NOMO-1 treated with DMSO at 0.1 percent for 48 hours (cell line): Measurements from ENCODE around the gene ATP10B.

Experiments
- DNase-seq: peaks from one replicate; lab custom pipeline; 2025; ENCODE audit not compliant: unreplicated experiment; lab: John Stamatoyannopoulos, UW

The ATP10B gene

GRCh38 chr5:160556846-160557245, 295.2 kb downstream of the ATP10B start:
- DNase-seq, result no peak

GRCh38 chr5:160555971-160556631, 295.9 kb downstream of the ATP10B start:
- no peak for DNase-seq

- DNase-seq, result no peak
These were observed 296.4 kb downstream of the ATP10B start for GRCh38 chr5:160555581-160555970.

- no peak for DNase-seq
These were observed 301.9 kb downstream of the ATP10B start for GRCh38 chr5:160550075-160550474.

- DNase-seq, result no peak
These were observed 302.9 kb downstream of the ATP10B start for GRCh38 chr5:160548949-160549645.

GRCh38 chr5:160547872-160548271, 304.1 kb downstream of the ATP10B start:
- no peak for DNase-seq

GRCh38 chr5:160547061-160547460, 304.9 kb downstream of the ATP10B start:
- DNase-seq, result no peak

GRCh38 chr5:160545832-160546231, 306.2 kb downstream of the ATP10B start:
- no peak for DNase-seq

- no peak for DNase-seq
These were observed 308.6 kb downstream of the ATP10B start for GRCh38 chr5:160543395-160543794.

- DNase-seq, result no peak
These were observed 309.2 kb downstream of the ATP10B start for GRCh38 chr5:160542840-160543239.

GRCh38 chr5:160542281-160542680, 309.7 kb downstream of the ATP10B start:
- DNase-seq, result no peak

GRCh38 chr5:160539431-160539830, 312.6 kb downstream of the ATP10B start:
- no peak for DNase-seq

GRCh38 chr5:160537940-160538339, 314.1 kb downstream of the ATP10B start:
- no peak for DNase-seq

- DNase-seq, result no peak
These were observed 314.9 kb downstream of the ATP10B start for GRCh38 chr5:160537116-160537515.

- no peak for DNase-seq
These were observed 317.1 kb downstream of the ATP10B start for GRCh38 chr5:160534914-160535313.

GRCh38 chr5:160534125-160534524, 317.9 kb downstream of the ATP10B start:
- no peak for DNase-seq

GRCh38 chr5:160525471-160526261, 326.3 kb downstream of the ATP10B start:
- DNase-seq, result no peak

GRCh38 chr5:160524827-160525226, 327.2 kb downstream of the ATP10B start:
- DNase-seq, result no peak

- no peak for DNase-seq
These were observed 328.4 kb downstream of the ATP10B start for GRCh38 chr5:160523502-160524163.

GRCh38 chr5:160521392-160521663, 330.7 kb downstream of the ATP10B start:
- DNase-seq, result no peak

GRCh38 chr5:160520609-160521391, 331.2 kb downstream of the ATP10B start:
- DNase-seq, result no peak
